ENCODE data around the gene CIDEC. TPM values are rescaled to one million over a fixed set of nuclear protein-coding genes. Genes with fewer than 3 reads are reported as not detected.

CIDEC gene
- total RNA-seq, 4 donors from 2014 or later: 0.26 to 1.1 TPM; not detected in 2

GRCh38 chr3:9863058-9863772 is 16.8 kb downstream of the CIDEC start:
- no peak for TF ChIP-seq CTCF (IDR thresholded peaks at IDR 0.05)
- no peak for TF ChIP-seq POLR2A (IDR thresholded peaks at IDR 0.05)
- no peaks in the 10 kb centered on the region for H3K27me3 ChIP-seq
- H3K4me1 ChIP-seq: peaks cover 7 to 23% of the 10 kb centered on the region in 2 donors
- DNase-seq: no peak
- H3K9me3 ChIP-seq: no peaks in the 10 kb centered on the region
- no peaks in the 10 kb centered on the region for H3K36me3 ChIP-seq
- H3K27ac ChIP-seq: peak overlapping the region; percentile 88 to 94
- intact Hi-C loops (cut with DNase I; ENCODE audit: low total_unique reads): loop anchor here (10.0 kb wide), 1 partner anchor 52 kb away; the partner anchor contains the start of gene IL17RC
- peak overlapping the region; percentile 16 to 30 for H3K4me3 ChIP-seq

- peak overlapping the region; percentile 88 to 94 for H3K27ac ChIP-seq
- peaks cover 7 to 23% of the 10 kb centered on the region in 2 donors for H3K4me1 ChIP-seq
- no peaks in the 10 kb centered on the region for H3K27me3 ChIP-seq
- intact Hi-C loops (cut with DNase I; ENCODE audit: low total_unique reads): loop anchor here (10.0 kb wide), 1 partner anchor 52 kb away; the partner anchor contains the start of gene IL17RC
- no peaks in the 10 kb centered on the region for H3K36me3 ChIP-seq
- peak; percentile 60 to 74 (median 62) for TF ChIP-seq CTCF (IDR thresholded peaks at IDR 0.05)
- TF ChIP-seq POLR2A (IDR thresholded peaks at IDR 0.05): no peak
- H3K4me3 ChIP-seq: peak overlapping the region; percentile 16 to 30
- peak; percentile 75 to 85 for DNase-seq
- no peaks in the 10 kb centered on the region for H3K9me3 ChIP-seq
These were observed 17.5 kb downstream of the CIDEC start for GRCh38 chr3:9862391-9863057.

GRCh38 chr3:9861626-9862130 is 18.4 kb downstream of the CIDEC start:
- Histone ChIP-seq H3K27ac (peak overlapping the region; percentile 88 to 94), H3K9me3 (no peaks in the 10 kb centered on the region), H3K4me3 (no peak overlapping the region), H3K27me3 (no peaks in the 10 kb centered on the region), H3K4me1 (peaks cover 7 to 23% of the 10 kb centered on the region in 2 donors), H3K36me3 (no peaks in the 10 kb centered on the region)
- DNase-seq: no peak
- TF ChIP-seq CTCF (IDR thresholded peaks at IDR 0.05): no peak
- TF ChIP-seq POLR2A (IDR thresholded peaks at IDR 0.05): no peak
- intact Hi-C loops (cut with DNase I; ENCODE audit: low total_unique reads): loop anchor here (10.0 kb wide), 1 partner anchor 53 kb away; the partner anchor contains the start of gene IL17RC

GRCh38 chr3:9861201-9861600 is 18.9 kb downstream of the CIDEC start:
- peak overlapping the region in 1 of 2 donors; percentile 88 for H3K27ac ChIP-seq
- H3K36me3 ChIP-seq: no peaks in the 10 kb centered on the region
- intact Hi-C loops (cut with DNase I; ENCODE audit: low total_unique reads): loop anchor here (10.0 kb wide), 1 partner anchor 54 kb away; the partner anchor contains the start of gene IL17RC
- H3K4me1 ChIP-seq: peaks cover 7 to 23% of the 10 kb centered on the region in 2 donors
- H3K9me3 ChIP-seq: no peaks in the 10 kb centered on the region
- H3K27me3 ChIP-seq: no peaks in the 10 kb centered on the region
- H3K4me3 ChIP-seq: no peak overlapping the region
- no peak for DNase-seq
- TF ChIP-seq CTCF (IDR thresholded peaks at IDR 0.05) (no peak), POLR2A (IDR thresholded peaks at IDR 0.05) (no peak)
